GM21381 (cell line): ENCODE results near the gene MUC4.

Experiments
- ATAC-seq: cut with Tn5 transposase; IDR thresholded peaks from one replicate; pipeline ENCODE4 v1.9.1; 2021; ENCODE audit warnings: mild to moderate bottlenecking, moderate library complexity; ENCODE audit not compliant: unreplicated experiment

Gene MUC4

DNA sequence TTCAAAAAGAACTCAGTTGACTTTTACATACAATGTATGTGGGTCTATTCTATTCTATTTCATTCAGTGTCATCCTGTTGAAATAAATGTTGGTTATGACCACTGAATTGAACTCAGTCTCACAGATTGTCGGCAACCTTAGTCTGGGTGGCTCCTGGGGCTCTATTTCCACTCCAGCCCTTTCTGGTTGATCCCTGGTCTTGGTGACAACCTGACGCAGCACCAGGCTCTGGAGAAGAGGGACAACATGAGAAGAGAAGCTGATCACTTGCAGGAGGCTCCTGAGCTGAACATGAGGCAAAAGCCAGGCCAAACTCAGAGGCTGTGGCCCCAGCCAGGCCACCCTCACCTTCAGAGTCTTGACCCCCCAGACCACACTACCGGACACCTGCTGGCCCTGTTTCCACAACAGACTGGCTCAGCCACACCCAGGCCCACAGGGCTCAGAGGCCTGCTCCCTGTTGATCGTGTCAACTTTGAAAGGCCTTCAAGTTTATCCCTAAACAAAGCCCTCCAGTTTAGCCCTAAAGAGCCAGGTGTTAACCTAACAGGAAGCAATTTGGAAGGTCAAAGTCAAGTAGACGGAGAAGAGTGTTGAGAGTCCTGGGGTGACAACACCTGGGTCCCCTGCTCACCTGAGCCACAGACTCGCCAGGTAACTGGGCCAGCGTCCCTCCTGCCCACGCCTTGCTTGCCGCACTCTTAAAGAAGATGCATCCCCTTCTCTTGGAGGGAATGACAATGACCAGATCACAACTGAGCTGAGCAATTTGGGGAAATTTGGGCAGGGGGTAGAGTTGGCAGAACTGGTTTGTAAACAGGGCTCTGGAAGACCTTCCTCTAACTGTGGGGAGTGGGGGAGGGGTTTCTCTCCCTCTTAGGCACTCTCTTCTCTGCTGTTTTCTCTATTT lies 106.4 kb downstream of the MUC4 start:
- ATAC-seq = no peak

GRCh38 chr3:195704433-195704999 lies 107.2 kb downstream of the MUC4 start:
- no peak for ATAC-seq

DNA sequence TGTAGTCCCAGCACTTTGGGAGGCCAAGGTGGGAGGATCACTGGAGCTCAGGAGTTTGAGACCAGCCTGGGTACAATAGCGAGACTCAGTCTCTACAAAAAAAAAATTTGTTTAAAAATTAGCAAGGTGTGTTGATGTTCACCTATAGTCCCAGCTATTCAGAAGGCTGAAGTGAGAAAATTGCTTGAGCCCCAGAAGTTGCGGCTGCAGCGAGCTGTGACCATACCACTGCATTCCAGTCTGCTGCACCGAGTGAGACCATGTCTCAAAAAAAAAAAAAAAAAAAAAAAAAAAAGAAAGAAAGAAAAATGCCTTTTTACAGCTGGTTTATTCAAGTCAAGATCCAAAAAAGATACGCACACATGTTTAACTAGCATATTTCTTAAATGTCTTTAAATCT lies 108.0 kb downstream of the MUC4 start:
- ATAC-seq = no peak

- ATAC-seq = no peak
These were observed 110.5 kb downstream of the MUC4 start for GRCh38 chr3:195701042-195701915.

GRCh38 chr3:195700319-195700718 lies 111.4 kb downstream of the MUC4 start:
- no peak for ATAC-seq

- no peak for ATAC-seq
These were observed 111.9 kb downstream of the MUC4 start for GRCh38 chr3:195699860-195700259.

- ATAC-seq = no peak
These were observed 112.3 kb downstream of the MUC4 start for GRCh38 chr3:195699388-195699771.

DNA sequence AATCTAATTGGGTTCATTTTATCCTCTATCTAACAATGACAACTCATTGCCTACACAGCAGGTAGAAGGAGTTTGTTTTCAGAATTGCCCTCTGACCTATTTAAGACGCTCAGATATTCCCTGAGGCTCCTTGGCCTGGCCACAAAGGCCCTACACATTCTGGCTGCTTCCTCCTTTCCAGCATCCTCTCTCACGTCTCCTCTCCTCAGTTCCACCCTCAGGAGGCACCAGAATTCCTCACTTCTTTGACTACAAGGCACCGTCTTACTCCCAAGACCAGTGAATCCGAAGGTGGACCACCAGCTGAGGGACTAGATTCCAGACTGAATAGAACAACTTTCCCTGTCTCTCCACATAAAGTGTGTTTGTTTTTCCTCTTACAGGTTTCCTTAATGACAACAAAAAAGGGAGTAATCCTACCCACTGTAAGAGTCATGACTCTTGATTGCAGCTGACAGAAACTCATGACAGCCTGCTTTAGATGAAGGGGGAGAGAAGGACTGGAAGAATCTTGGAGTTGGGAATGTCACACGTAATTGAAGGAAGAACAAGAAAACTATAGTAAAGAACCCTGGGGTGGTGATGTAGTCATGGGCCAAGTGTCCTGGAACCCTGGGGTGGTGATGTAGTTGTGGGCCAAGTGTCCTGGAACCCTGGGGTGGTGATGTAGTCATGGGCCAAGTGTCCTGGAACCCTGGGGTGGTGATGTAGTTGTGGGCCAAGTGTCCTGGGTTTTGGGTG lies 112.9 kb downstream of the MUC4 start:
- no peak for ATAC-seq

DNA sequence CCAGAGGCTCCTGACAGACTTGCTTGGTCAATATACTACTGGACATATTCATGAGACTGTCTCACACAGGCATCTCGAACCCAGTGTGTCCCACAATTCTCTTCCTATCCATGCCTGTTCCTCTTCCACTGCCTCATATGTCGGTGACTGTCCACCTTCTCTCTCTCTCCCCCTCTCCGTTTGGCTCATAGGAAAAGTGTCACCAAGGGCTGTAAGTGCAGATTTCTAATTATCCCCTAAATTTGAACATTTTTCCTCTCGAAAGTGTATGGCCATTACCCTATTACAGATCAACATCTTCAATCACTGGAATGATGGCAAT lies 113.4 kb downstream of the MUC4 start:
- no peak for ATAC-seq

DNA sequence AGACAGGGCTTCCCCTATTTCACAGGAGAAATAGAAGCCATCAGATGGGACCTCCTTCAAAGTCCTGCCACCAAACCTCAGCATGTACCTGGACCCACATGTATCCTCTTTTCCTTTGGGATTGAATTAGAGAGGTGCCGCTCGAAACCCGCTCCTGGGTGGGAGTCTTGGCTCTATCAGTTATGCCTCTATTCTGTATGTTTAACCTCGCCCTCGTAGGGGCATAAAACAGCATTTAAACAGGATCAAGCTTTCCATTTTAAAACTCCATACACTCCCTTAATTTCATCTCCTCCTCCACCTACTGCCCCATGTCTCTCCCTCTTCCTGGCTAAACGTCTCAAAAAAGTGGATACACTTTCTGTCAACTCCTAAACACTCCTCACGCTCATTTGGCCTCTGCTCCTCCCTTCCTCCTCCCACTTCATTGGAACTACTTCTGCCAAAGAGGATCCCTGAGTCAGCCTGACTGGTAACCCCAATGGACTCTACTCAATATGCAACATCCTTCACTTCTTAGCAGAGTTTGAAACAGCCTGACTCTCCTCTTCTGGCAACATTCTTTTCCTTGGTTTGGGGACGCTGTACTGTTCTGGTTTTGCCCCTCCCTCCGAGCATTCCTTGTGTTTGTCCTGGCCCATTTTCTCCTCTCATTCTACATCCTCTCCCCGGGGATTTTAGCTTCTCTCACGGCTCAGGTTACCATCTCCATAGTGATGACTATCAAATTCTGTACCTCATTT lies 114.0 kb downstream of the MUC4 start:
- ATAC-seq = no peak
